GM18867 (cell line): Measurements from ENCODE around the gene PHLPP1.
A peak's percentile ranks its signal among the peaks of the same experiment; 100 is the strongest.
"Not testable (repeated sequence)": the region's sequence is repeated elsewhere in the genome, so short reads cannot be mapped to it uniquely, and the experiment has no call there.

Experiments
- ATAC-seq: cut with Tn5 transposase; IDR thresholded peaks from one replicate; pipeline ENCODE4 v1.9.1; 2021; ENCODE audit warnings: mild to moderate bottlenecking, moderate library complexity; ENCODE audit not compliant: unreplicated experiment

Gene PHLPP1

DNA sequence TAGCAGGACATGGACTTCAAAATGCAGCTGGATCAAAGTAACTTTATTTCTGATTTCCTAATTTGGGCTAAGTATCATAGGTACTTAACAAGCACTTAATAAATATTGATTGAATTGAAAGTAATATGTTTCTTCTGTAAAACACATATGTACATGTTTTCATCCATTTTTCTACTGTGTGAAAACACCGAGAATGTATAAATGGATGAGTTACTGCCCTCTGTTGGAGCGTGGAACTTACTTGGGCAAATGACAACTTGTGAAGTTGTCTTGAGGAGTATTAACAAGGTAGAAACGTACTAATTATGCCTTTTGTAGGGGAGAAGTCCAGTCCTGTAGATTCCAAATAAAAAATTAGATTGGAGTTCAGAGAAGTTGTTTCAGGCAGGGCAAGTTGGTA is 87.2 kb downstream of the PHLPP1 start:
- no peak for ATAC-seq

DNA sequence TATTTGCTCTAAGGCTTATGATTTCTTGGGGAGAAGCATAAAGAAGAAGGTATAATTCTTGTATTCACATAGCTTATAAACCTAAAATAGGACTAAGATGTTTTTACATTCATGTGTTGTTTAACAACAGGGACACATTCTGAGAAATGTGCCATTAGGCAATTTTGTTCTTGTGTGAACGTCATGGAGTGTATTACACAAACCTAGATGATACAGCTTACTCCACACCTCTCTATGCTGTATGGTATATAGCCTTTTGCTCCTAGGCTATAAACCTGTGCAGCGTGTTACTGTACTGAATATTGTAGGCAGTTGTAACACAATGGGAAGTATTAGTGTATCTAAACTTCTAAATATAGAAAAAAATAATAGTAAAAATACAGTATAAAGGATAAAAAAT is 92.1 kb downstream of the PHLPP1 start:
- no peak for ATAC-seq

DNA sequence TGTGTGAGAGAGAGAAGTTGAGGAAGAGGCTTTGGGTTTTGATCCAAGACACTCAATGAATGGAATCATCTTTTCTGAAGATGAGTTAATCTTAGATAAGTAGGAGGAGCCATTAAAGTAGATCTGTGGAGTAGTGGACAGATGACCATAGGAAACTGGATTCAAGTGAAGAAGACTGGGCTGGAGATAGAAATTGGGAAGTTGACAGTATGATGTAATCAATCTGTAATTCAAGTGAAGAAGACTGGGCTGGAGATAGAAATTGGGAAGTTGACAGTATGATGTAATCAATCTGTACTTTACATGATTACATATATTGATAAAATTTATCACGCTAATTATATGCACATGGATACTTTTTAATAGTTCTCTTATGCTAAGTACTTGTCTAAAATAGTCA is 92.8 kb downstream of the PHLPP1 start:
- ATAC-seq: no peak

DNA sequence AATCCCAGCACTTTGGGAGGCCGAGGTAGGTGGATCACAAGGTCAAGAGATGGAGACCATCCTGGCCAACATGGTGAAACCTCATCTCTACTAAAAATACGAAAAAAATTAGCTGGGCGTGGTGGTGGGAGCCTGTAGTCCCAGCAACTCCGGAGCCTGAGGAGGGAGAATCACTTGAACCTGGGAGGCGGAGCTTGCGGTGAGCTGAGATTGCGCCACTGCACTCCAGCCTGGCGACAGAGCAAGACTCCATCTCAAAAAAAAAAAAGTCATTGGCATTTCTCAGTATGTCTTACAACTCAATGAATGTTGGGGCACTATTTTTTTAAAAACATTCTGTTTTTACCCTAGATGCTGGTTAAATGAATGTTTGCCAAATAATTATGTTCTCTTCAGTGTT is 94.1 kb downstream of the PHLPP1 start:
- not testable (repeated sequence) for ATAC-seq

DNA sequence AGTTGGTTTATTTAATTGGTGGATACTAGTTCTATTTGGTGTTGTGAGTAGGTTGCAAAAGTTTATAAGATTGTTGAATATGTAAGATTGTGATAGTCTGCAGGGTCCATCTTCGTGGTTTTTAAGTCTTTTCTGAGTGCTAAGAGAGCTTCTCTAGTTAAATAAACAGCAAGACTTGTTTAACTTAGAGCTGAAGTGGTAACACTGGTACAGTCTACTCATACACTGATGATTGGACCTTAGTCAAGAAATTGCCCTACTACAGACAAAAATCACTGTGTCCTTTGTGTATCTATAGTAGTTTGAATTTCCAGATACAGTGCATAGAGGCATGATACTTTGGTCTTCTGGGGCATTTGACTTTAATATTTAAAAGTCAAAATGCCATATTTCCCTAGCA is 94.6 kb downstream of the PHLPP1 start:
- no peak for ATAC-seq

DNA sequence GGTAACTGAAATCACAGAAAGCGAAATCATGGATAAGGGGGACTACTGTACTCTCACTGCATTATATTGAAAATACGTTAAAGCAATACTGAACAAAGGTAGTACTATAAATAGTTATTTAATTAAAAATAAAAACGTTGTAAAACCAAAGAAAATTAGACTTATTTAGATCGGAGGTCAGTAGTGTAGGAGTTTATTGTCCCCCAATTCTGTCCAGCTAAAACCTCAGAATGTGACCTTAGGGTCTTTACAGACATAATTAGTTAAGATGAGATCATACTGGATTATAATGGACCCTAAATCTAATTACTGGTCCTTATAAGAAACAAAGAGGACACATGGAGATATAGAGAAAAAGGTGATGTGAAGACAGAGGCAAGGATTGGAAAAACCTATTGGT is 95.3 kb downstream of the PHLPP1 start:
- ATAC-seq: no peak

DNA sequence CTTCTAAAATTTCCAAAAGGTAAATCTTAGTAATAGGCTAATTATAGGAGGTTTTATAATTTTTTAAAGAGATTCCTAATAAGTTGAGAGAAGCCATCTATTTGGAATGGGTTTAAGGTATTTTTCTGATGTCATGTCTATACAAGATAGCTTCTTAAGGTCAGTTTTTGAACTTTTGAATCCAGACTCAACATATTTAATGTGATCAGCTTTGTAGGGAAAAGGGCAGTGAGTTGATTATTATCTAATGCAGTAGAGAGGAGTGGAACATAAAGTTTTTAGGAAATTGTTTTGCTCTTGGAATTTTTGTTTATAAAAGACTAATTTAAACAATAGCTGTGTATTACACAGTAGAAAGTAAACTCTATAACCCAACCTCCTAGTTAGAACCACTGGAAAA is 96.3 kb downstream of the PHLPP1 start:
- ATAC-seq: no peak

DNA sequence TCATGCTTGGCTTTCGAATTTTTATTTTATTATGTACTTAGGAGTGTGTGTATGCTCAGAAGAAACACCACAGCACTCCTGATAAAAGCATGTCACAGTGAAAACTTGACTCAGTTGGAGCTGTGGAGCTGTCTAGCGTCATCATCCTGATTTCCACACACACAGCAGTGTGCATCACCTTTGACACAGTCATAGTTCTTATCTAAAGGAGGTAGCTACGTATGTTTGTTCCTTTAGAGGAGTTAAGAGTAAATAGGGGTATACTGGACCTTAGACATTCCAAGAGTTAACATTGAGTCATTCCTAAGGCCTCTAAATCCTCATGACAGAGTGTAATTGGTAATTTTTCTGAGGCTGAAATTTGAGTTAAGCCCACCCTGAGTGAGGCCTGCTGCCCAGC is 96.9 kb downstream of the PHLPP1 start:
- ATAC-seq: no peak

DNA sequence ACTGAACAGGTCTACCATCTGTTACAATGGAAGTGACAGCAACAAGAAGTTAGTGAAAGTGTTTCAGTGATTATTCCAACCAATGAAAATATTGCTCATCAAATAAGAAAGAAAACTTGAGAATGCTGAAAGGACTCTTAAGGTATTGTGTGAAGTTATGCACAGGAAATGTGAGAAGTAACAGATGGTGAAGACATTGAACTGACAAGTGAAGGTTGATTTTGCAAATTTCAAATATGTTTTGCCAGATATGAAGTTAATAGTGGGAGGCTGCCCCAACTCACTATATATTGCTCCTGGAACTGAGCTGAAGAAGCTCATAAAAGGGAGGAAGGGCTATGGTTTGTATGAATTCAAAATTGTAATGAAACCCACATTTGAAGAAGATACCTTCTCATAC is 97.5 kb downstream of the PHLPP1 start:
- no peak for ATAC-seq

DNA sequence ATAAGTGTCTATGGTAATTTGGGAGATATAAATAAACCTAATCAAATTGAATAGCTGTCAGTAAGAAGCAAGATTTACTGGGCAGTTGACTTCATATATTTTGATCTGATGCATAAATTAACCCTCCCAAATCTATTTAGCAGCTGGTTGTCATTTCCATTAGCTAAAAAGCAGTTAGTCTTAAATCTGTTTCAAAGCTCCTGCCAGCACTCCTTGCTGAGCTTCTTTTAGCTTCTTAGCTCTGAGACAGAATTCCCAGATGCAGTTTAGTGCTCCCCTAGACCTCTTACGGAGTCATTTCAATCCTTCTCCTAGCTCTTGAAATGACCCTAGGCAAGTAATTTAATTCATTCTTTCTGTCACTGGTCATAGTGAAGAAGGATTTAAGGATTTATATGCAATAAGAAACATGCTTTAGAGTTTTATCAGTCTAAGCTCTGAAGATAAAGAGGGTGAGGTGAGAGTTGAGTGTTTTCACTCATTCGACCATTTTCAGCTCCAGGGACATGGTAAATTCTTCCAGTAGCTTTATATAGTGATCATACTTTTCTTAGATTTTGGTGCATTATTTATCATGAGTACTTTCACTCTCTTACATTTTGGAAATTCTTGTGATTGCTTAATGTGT is 98.9 kb downstream of the PHLPP1 start:
- no peak for ATAC-seq

DNA sequence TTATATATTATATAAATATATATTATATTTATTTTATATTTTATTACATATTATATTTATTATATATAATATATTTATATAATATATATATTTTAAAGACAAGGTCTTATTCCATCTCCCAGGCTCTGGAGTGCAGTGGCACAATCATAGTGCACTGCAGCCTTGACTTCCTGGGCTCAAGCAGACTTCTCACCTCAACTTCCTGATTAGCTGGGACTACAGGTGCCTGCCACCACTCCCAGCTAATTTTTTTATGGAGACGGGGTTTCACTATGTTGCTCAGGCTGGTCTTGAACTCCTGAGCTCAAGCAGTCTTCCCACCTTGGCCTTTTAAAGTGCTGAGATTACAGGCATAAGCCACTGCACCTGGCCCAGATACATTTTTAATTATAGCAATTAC is 110.0 kb downstream of the PHLPP1 start:
- ATAC-seq: no peak

DNA sequence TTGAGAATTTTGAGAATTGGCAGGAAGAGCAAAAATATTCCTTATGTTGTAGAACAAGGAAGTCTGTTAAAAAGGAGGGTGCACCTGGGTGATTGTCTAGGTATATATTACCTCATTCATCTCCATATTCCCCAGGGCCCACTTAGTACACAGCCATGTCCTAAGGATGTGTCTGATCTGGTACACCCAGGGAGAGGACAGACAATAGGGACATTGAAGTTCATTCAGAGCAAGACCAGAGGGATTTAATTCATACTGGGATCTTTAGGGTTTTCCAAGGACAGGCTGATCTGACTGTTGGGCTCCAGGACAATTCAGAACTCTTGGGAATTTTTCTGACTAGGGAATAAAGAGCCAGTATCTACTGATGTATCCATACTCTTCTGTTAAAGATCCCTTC is 112.1 kb downstream of the PHLPP1 start:
- ATAC-seq: no peak

DNA sequence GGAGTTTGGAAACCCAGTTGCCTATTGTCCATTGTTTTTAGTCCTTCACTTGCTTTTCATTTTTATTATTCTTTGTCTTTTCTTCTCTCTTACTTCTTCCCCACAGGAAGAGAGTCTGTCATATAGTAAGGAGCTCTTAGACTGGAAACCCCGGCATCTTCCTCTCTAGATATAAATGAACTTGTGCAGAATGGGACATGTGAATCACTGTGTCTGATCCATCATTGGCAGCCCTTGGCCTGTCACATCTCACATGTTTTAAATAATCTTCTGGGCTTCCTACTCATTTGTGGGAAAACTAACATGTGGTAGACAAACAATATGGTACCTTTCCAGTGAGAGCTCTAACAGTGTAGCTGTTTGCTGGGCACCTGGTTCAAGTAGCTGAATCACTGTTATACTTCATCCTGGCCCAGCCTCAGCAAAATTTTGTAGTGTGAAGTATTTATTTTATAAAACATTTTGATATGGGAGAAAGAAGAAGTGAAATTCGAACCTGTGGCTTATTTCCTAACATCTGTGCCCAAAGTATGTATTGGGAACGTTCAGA is 112.8 kb downstream of the PHLPP1 start:
- ATAC-seq: no peak

DNA sequence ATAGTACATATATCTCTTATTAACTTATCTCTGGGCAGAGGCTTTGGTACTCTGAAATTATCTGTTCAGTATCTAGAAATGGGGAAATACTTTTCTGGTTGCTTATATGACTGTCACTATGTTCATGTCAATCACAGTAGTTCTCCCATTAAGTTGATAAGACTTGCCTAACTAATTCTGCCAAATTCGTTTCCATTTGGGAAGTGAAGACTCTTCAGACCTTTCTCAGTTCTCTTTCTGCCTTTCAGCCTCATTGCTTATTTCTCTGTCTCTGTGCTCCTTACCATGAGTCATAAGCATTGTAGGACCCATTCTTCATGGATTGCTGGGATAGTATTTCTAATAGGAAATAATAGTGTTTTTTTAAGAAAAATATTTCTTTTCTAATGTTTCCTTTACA is 113.5 kb downstream of the PHLPP1 start:
- ATAC-seq: no peak

DNA sequence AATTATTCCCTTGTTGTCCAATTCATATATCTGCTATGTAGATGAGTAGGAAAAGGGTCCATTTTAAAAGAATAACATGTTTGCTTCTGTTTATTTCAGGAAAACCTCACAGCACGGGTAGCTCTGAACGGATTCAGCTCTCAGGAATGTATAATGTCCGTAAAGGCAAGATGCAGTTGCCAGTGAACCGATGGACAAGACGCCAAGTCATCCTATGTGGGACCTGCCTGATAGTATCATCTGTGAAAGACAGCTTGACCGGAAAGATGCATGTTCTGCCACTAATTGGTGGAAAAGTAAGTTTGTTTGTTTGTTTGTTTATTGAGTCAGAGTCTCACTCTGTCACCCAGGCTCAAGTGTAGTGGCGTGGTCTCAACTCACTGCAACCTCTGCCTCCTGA is 114.6 kb downstream of the PHLPP1 start:
- ATAC-seq: no peak

DNA sequence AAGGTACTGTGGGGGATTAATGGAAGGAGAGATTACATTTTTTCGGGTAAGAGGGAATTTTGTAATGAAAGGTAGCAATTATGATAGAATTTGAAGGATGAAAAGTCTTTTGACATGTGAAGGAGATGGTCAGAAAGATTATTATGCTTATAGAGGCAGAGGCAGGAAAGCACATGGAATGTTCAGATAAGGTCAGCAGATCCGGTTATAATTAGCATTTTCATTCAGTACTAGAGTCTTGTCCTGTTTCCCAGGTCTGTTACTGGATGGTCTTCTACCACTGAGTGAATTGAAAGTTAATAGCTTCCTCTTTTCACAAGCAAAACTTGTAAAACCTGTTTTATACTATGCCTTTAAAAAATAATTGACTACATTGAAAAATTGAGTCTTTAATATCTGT is 116.9 kb downstream of the PHLPP1 start:
- ATAC-seq: no peak

DNA sequence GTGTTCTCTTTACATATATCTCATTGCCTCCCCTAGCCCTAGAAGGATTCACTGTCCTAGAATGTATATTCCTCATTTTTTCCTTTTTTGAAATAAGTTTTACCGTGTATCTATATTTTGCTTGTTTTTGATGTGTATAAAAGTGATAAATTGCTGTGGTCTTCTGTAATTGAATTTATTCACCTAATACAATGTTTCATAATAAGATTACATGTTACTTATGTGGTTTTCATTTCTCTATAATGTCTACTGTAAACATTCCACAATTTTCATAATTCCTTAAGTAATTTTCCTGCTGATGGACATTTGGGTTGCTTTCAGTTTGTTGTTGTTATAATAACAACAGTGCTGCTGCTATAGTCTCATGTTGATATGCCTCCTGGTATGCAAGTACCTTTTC is 118.2 kb downstream of the PHLPP1 start:
- ATAC-seq: no peak

DNA sequence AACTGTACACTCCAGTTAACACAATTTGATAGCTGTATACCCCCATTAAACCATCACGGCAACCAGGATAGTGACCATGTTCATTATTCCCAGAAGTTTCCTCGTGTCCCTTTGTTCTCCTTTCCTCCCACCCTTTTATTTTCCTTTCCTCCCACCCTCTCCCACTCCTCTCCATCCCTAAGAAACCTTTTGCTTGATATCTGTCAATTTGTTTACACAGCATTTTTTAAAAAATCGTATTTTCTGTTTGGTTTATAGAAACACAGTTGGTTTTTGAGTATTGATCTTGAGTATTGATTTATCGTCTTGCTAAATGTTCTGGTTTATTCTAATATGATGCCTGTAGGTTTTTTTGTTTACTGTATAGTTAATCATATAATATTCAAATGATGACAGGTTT is 119.4 kb downstream of the PHLPP1 start:
- no peak for ATAC-seq

DNA sequence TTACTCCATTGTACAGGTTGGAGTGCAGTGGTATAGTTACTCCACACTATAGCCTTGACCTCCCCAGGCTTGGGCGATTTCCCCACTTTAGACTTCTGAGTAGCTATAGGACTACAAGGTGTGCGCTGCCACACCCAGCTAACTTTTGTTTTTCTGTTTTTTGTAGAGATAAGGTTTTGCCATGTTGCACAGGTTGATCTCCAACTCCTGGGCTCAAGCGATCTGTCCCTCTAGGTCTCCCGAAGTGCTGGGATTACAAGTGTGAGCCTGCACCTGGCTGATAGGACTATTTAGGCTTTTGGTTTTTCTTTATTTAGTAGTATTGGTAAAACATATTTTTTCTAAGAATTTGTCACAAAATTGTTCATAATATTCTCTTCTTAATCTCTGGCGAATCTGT is 121.7 kb downstream of the PHLPP1 start:
- ATAC-seq: no peak

DNA sequence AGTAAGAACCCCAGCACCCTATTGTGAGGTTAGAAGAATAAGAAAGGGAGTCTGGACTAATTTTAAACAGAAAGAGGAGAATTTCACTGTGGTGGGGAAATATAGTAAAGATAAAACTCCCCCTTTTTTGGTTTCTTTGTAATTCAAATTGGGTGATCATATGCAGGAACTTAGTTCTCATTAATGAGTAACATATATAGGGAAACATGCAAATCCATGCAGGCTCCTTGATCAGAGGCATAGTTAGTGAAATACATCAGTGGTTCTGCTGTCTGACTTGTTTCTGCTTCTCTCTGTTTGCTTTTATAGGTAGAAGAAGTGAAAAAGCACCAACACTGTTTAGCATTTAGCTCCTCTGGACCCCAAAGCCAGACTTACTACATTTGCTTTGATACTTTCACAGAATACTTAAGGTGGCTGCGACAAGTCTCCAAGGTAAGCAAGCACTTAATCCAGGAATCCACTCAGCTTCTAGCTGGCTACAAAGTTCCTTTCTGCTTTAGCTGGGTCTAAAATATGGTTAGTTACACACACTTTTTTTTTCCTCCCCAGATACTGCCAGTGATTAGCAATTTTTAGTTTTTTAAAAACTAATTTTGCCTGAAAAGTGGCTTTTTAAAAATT is 123.2 kb downstream of the PHLPP1 start:
- peak; percentile 58 for ATAC-seq

DNA sequence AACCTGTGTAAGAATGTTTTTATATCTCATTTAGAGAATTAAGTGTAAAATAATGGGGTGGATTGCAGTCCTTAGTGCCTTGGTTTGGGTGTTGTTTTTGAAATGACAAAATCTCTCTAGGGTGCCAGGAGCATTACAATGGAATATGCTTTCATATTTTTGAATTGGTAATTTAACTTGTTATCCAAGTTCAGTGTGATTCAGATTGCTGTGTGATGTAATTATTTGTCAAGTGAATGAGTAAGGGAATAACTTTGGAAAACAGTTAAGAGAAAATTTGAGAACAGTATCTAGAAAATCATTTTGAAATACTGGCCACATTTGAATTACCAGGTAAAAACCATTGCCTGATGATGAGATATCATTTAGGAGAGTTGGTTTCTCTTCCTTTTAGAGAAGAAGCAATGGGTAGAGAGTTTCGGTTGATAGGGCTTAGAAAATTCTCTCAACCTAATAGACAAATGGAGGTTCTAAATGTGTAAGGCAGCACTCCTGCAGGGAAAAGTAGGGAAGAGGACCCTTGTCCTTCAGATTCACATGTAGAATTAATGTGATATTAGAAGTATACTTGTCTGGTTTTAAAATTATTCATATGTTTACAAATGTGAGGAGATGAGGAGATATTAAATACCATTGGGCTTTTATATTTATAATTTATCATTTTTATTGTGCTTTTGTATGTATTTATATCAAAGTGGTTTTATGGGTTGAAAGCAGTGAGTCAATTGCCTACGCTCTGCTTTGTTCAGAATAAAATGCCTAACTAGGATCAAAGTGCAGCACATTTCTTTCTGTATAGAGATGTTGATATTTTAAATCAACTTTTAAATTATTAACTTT is 124.8 kb downstream of the PHLPP1 start:
- ATAC-seq: peak; percentile 34

DNA sequence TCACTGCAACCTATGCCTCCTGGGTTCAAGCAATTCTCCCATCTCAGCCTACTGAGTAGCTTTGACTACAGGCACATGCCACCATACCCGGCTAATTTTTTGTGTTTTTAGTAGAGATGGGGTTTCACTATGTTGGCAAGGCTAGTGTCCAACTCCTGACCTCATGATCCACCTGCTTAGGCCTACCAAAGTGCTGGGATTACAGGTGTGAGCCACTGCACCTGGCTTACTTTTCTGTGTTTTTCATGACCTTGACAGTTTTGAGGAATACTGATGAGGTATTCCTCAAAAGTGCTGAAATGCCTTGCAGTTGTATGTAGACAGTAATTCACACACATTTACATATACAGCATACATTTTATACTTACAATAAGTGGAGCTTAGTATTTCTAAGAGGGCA is 126.1 kb downstream of the PHLPP1 start:
- no peak for ATAC-seq
